GM12878 (cell line): Measurements from ENCODE around the gene CAMKMT. TPM values are rescaled to one million over a fixed set of nuclear protein-coding genes. Genes with fewer than 3 reads are reported as not detected.

ENCODE experiments used
- FOXK2 ChIP-seq: fragments of 450-650 bp; IDR thresholded peaks from 2 replicates; pipeline ENCODE4 v1.6.1; 2017; ENCODE audit warnings: mild to moderate bottlenecking, moderate library complexity
- GABPA ChIP-seq: IDR thresholded peaks from 2 replicates; pipeline ENCODE4 v1.6.1; 2014; ENCODE audit warnings: antibody characterized with exemption, low read depth, mild to moderate bottlenecking, inconsistent platforms
- HCFC1 ChIP-seq: fragments of 150-350 bp; IDR thresholded peaks from 2 replicates; pipeline ENCODE4 v1.6.1; 2014; ENCODE audit warnings: low read length
- LARP7 ChIP-seq: fragments of 450-650 bp; IDR thresholded peaks from 2 replicates; pipeline ENCODE4 v1.6.1; 2017; ENCODE audit warnings: mild to moderate bottlenecking
- TCF3 ChIP-seq: IDR thresholded peaks from 2 replicates; pipeline ENCODE4 v1.6.1; 2012; ENCODE audit warnings: low read depth, mild to moderate bottlenecking, low read length, borderline replicate concordance; ENCODE audit not compliant: insufficient read depth
- polyA plus RNA-seq, 11 experiments: library from polyadenylated mRNA; depleted of rRNA in 4 of 11; unstranded in 6 of 11; stranded (reverse) in 5 of 11; fragments of >200 nt; fragmentation: Nextera tagmentation in 4 of 11; fragmentation: Illumina TruSeq in 1 of 11; extraction: Ambion mirVana in 4 of 11; extraction: Trizol in 1 of 11; gene quantifications; 1 replicate in 1 of 11; 2 replicates in 10 of 11; pipeline versions ENCODE4 v1.2.1 to v1.2.3, GENCODE V29; 2011 to 2016; ENCODE audit warnings: inconsistent platforms in 2 of 11, missing spikeins in 2 of 11, low read depth in 1 of 11
- total RNA-seq, 4 experiments: library from RNA; depleted of rRNA in 3 of 4; stranded (reverse); fragments of >200 nt in 3 of 4; fragmentation: Illumina TruSeq in 1 of 4; extraction: Trizol in 1 of 4; gene quantifications; 2 replicates each; pipeline versions ENCODE4 v1.2.1 to v1.2.3, GENCODE V29; 2013 to 2021
- TF ChIP-seq, protein P1 (sequence below): fragments of 150-350 bp; IDR thresholded peaks from 2 replicates; pipeline ENCODE4 v1.6.1; 2016; ENCODE audit warnings: low read depth, low read length
- TF ChIP-seq, protein P2 (sequence below): IDR thresholded peaks from 2 replicates; pipeline ENCODE4 v1.6.1; 2011; ENCODE audit warnings: borderline replicate concordance, low read depth, mild to moderate bottlenecking, moderate library complexity, mixed read lengths, low read length; ENCODE audit not compliant: insufficient read depth; ENCODE audit errors: extremely low read length
- TF ChIP-seq, protein P3 (sequence below): fragments of 450-650 bp; IDR thresholded peaks from 2 replicates; pipeline ENCODE4 v1.6.1; 2017; ENCODE audit warnings: mild to moderate bottlenecking, moderate library complexity
- TF ChIP-seq, protein P4 (sequence below): fragments of 450-650 bp; IDR thresholded peaks from 2 replicates; pipeline ENCODE4 v1.6.1; 2016; ENCODE audit warnings: mild to moderate bottlenecking
- TF ChIP-seq, protein P5 (sequence below): fragments of 450-650 bp; IDR thresholded peaks from 2 replicates; pipeline ENCODE4 v1.6.1; 2016; ENCODE audit warnings: mild to moderate bottlenecking
- TF ChIP-seq, protein P6 (sequence below): IDR thresholded peaks from 2 replicates; pipeline ENCODE4 v1.6.1; 2011; ENCODE audit warnings: borderline replicate concordance, low read depth, mild to moderate bottlenecking, moderate library complexity, low read length; ENCODE audit not compliant: insufficient read depth, poor library complexity, severe bottlenecking
- TF ChIP-seq, protein P7 (sequence below): fragments of 450-650 bp; IDR thresholded peaks from 2 replicates; pipeline ENCODE4 v1.6.1; 2014; ENCODE audit warnings: mild to moderate bottlenecking

CAMKMT gene
- total and polyA plus RNA-seq, 10 of the 15 experiments (the other 5 are each of a cell fraction or from before 2014, with no cell fraction given): 2.7 to 16.0 (median 11.8) TPM

DNA sequence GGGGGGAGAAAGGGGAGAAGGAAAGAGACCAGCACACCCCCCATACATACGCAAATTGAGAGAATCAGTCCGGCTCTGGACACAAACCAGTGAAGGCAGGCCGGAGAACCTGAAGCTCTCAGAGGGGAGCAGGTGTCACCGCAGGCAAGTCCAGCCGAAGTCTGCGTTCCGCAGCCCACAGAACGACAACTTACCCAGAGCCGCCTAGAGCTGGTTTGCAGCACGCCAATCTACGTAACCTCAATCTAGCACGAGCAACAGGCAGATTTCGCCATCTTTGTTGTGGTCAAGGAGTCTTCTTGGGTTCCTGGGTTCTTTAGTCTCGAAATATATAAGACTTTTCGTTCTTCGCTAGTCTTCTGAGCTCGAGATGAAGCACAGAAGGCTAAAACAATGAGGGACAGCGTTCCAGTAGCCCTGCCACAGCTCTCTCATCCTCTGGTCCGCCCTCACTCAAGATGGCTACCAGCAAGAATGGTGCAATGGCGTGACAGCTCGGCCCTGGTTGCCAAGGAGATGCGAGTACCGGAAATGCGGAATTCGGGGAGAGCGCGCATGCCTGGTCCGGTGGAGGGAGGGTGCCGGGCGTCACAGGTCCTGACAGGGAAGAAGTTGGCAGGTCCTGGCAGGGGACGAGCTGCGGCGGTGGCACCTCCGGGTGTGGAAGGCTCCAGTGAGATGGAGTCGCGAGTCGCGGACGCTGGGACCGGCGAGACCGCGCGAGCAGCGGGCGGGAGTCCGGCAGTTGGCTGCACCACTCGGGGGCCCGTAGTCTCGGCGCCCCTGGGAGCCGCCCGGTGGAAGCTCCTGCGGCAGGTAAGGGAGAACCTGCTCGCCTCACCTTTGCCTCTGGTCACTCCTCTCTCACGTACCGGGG, at the start of gene CAMKMT, which contains the start of gene PREPL (continued):
- TF ChIP-seq, protein P1, sequence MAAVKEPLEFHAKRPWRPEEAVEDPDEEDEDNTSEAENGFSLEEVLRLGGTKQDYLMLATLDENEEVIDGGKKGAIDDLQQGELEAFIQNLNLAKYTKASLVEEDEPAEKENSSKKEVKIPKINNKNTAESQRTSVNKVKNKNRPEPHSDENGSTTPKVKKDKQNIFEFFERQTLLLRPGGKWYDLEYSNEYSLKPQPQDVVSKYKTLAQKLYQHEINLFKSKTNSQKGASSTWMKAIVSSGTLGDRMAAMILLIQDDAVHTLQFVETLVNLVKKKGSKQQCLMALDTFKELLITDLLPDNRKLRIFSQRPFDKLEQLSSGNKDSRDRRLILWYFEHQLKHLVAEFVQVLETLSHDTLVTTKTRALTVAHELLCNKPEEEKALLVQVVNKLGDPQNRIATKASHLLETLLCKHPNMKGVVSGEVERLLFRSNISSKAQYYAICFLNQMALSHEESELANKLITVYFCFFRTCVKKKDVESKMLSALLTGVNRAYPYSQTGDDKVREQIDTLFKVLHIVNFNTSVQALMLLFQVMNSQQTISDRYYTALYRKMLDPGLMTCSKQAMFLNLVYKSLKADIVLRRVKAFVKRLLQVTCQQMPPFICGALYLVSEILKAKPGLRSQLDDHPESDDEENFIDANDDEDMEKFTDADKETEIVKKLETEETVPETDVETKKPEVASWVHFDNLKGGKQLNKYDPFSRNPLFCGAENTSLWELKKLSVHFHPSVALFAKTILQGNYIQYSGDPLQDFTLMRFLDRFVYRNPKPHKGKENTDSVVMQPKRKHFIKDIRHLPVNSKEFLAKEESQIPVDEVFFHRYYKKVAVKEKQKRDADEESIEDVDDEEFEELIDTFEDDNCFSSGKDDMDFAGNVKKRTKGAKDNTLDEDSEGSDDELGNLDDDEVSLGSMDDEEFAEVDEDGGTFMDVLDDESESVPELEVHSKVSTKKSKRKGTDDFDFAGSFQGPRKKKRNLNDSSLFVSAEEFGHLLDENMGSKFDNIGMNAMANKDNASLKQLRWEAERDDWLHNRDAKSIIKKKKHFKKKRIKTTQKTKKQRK: no peak
- TF ChIP-seq HCFC1 (peak; percentile 76), TCF3 (peak; percentile 83; the same call in 1 of the 2 replicates), GABPA (no peak), LARP7 (peak; percentile 88), FOXK2 (peak; percentile 80)
- TF ChIP-seq, protein P2, sequence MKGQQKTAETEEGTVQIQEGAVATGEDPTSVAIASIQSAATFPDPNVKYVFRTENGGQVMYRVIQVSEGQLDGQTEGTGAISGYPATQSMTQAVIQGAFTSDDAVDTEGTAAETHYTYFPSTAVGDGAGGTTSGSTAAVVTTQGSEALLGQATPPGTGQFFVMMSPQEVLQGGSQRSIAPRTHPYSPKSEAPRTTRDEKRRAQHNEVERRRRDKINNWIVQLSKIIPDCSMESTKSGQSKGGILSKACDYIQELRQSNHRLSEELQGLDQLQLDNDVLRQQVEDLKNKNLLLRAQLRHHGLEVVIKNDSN: no peak
- TF ChIP-seq, protein P3, sequence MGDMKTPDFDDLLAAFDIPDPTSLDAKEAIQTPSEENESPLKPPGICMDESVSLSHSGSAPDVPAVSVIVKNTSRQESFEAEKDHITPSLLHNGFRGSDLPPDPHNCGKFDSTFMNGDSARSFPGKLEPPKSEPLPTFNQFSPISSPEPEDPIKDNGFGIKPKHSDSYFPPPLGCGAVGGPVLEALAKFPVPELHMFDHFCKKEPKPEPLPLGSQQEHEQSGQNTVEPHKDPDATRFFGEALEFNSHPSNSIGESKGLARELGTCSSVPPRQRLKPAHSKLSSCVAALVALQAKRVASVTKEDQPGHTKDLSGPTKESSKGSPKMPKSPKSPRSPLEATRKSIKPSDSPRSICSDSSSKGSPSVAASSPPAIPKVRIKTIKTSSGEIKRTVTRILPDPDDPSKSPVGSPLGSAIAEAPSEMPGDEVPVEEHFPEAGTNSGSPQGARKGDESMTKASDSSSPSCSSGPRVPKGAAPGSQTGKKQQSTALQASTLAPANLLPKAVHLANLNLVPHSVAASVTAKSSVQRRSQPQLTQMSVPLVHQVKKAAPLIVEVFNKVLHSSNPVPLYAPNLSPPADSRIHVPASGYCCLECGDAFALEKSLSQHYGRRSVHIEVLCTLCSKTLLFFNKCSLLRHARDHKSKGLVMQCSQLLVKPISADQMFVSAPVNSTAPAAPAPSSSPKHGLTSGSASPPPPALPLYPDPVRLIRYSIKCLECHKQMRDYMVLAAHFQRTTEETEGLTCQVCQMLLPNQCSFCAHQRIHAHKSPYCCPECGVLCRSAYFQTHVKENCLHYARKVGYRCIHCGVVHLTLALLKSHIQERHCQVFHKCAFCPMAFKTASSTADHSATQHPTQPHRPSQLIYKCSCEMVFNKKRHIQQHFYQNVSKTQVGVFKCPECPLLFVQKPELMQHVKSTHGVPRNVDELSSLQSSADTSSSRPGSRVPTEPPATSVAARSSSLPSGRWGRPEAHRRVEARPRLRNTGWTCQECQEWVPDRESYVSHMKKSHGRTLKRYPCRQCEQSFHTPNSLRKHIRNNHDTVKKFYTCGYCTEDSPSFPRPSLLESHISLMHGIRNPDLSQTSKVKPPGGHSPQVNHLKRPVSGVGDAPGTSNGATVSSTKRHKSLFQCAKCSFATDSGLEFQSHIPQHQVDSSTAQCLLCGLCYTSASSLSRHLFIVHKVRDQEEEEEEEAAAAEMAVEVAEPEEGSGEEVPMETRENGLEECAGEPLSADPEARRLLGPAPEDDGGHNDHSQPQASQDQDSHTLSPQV: 0 out of 2 replicates have a peak, but pooled peaks have one; percentile 26
- TF ChIP-seq, protein P4, sequence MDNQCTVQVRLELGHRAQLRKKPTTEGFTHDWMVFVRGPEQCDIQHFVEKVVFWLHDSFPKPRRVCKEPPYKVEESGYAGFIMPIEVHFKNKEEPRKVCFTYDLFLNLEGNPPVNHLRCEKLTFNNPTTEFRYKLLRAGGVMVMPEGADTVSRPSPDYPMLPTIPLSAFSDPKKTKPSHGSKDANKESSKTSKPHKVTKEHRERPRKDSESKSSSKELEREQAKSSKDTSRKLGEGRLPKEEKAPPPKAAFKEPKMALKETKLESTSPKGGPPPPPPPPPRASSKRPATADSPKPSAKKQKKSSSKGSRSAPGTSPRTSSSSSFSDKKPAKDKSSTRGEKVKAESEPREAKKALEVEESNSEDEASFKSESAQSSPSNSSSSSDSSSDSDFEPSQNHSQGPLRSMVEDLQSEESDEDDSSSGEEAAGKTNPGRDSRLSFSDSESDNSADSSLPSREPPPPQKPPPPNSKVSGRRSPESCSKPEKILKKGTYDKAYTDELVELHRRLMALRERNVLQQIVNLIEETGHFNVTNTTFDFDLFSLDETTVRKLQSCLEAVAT: peak; percentile 95
- TF ChIP-seq, protein P5, sequence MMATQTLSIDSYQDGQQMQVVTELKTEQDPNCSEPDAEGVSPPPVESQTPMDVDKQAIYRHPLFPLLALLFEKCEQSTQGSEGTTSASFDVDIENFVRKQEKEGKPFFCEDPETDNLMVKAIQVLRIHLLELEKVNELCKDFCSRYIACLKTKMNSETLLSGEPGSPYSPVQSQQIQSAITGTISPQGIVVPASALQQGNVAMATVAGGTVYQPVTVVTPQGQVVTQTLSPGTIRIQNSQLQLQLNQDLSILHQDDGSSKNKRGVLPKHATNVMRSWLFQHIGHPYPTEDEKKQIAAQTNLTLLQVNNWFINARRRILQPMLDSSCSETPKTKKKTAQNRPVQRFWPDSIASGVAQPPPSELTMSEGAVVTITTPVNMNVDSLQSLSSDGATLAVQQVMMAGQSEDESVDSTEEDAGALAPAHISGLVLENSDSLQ: peak; percentile 90
- TF ChIP-seq, protein P6, sequence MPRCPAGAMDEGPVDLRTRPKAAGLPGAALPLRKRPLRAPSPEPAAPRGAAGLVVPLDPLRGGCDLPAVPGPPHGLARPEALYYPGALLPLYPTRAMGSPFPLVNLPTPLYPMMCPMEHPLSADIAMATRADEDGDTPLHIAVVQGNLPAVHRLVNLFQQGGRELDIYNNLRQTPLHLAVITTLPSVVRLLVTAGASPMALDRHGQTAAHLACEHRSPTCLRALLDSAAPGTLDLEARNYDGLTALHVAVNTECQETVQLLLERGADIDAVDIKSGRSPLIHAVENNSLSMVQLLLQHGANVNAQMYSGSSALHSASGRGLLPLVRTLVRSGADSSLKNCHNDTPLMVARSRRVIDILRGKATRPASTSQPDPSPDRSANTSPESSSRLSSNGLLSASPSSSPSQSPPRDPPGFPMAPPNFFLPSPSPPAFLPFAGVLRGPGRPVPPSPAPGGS: no peak
- TF ChIP-seq, protein P7, sequence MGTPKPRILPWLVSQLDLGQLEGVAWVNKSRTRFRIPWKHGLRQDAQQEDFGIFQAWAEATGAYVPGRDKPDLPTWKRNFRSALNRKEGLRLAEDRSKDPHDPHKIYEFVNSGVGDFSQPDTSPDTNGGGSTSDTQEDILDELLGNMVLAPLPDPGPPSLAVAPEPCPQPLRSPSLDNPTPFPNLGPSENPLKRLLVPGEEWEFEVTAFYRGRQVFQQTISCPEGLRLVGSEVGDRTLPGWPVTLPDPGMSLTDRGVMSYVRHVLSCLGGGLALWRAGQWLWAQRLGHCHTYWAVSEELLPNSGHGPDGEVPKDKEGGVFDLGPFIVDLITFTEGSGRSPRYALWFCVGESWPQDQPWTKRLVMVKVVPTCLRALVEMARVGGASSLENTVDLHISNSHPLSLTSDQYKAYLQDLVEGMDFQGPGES: no peak
